Measurements from ENCODE around the gene MYO9B.

The MYO9B gene

DNA sequence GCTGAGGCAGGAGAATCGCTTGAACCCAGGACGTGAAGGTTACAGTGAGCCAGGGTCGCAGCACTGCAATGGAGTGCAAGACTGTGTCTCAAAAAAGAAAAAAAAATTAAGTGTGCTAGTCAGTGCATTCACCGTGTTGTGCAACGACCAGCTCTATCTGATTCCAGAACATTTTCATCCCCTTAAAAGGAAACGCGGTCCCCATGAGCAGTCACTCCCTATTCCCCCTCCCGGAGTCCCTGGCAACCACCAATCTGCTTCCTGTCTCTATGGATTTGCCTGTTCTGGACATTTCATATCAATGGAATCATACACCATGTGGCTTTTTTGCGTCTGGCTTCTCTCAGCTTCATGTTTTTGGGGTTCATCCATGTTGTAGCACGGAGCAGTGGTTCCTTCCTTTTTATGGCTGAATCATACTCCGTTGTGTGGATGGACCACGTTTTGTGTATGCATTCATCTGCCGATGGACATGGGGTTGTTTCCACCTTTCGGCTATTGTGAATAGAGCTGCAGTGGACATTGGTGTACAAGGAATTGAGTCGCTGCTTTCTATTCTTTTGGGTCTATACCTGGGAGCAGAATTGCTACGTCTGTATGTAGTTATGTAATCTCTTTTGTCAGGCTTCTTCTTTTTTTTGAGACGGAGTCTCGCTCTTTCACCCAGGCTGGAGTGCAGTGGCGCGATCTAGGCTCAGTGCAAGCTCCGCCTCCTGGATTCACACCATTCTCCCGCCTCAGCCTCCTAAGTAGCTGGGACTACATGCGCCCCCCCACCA is 19.8 kb downstream of the MYO9B start:
- Histone ChIP-seq H3K9ac (ENCODE audit: low read length) (no peak overlapping the region), H3K27ac (ENCODE audit: low read length) (no peak overlapping the region), H2AFZ (ENCODE audit: low read depth, low read length) (no peak overlapping the region), H3K4me1 (ENCODE audit: low read length) (peaks cover 25% of the 10 kb centered on the region), H3K27me3 (ENCODE audit: low read depth, low read length) (no peaks in the 10 kb centered on the region), H4K20me1 (ENCODE audit: insufficient read depth, low read length) (peaks cover 43% of the 10 kb centered on the region), H3K79me2 (ENCODE audit: low read length) (peaks cover 97% of the 10 kb centered on the region), H3K4me2 (ENCODE audit: low read length) (no peak overlapping the region), H3K36me3 (replicated peaks; ENCODE audit: low read depth, low read length) (peaks cover 30% of the 10 kb centered on the region), H3K4me3 (ENCODE audit: low read length) (no peak overlapping the region), H3K9me3 (ENCODE audit: insufficient read depth, low read length) (0 out of 2 replicates have a peak, but pooled peaks cover 2% of the 10 kb centered on the region)
- TF ChIP-seq, protein P1, sequence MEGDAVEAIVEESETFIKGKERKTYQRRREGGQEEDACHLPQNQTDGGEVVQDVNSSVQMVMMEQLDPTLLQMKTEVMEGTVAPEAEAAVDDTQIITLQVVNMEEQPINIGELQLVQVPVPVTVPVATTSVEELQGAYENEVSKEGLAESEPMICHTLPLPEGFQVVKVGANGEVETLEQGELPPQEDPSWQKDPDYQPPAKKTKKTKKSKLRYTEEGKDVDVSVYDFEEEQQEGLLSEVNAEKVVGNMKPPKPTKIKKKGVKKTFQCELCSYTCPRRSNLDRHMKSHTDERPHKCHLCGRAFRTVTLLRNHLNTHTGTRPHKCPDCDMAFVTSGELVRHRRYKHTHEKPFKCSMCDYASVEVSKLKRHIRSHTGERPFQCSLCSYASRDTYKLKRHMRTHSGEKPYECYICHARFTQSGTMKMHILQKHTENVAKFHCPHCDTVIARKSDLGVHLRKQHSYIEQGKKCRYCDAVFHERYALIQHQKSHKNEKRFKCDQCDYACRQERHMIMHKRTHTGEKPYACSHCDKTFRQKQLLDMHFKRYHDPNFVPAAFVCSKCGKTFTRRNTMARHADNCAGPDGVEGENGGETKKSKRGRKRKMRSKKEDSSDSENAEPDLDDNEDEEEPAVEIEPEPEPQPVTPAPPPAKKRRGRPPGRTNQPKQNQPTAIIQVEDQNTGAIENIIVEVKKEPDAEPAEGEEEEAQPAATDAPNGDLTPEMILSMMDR (IDR thresholded peaks at IDR 0.05; ENCODE audit: low read depth, low read length): no peak
- TF ChIP-seq EZH2phosphoT487 (IDR thresholded peaks at IDR 0.05; ENCODE audit: low read depth): no peak

DNA sequence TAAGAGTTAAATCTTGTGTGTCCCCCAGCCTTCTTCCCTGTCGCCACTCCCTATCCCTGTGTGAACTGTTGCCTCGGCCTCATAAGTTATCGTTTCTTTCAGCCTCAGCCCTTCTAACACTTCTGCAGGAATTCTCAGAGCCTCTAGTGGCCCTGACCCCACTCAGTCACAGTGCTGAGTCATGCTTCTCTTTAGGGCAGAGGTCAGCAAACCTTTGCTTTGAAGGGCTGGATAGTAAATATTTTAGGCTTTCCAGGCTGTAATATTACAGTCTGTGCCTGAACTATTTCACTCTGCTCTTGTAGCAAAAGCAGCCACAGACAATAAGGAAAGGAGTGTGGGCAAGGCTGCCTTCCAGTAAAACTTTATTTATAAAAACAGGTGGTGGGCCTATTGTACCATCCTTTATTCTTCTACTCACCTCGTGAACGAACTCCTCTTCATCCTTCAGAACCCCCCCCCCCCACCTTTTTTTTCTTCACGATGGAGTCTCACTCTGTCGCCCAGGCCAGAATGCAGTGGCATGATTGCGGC is 22.1 kb downstream of the MYO9B start:
- no peaks in the 10 kb centered on the region for H3K27me3 ChIP-seq (ENCODE audit: low read depth, low read length)
- TF ChIP-seq EZH2phosphoT487 (IDR thresholded peaks at IDR 0.05; ENCODE audit: low read depth): no peak
- TF ChIP-seq, protein P1 (IDR thresholded peaks at IDR 0.05; ENCODE audit: low read depth, low read length): no peak
- no peak overlapping the region for H3K9ac ChIP-seq (ENCODE audit: low read length)
- H4K20me1 ChIP-seq (ENCODE audit: insufficient read depth, low read length): peaks cover 43% of the 10 kb centered on the region
- H3K4me2 ChIP-seq (ENCODE audit: low read length): no peak overlapping the region
- H3K4me1 ChIP-seq (ENCODE audit: low read length): peaks cover 2% of the 10 kb centered on the region
- no peak overlapping the region for H2AFZ ChIP-seq (ENCODE audit: low read depth, low read length)
- peaks cover 96% of the 10 kb centered on the region for H3K79me2 ChIP-seq (ENCODE audit: low read length)
- no peak overlapping the region for H3K27ac ChIP-seq (ENCODE audit: low read length)
- peaks cover 35% of the 10 kb centered on the region for H3K36me3 ChIP-seq (replicated peaks; ENCODE audit: low read depth, low read length)
- no peak overlapping the region for H3K4me3 ChIP-seq (ENCODE audit: low read length)
- no peaks in the 10 kb centered on the region for H3K9me3 ChIP-seq (ENCODE audit: insufficient read depth, low read length)

DNA sequence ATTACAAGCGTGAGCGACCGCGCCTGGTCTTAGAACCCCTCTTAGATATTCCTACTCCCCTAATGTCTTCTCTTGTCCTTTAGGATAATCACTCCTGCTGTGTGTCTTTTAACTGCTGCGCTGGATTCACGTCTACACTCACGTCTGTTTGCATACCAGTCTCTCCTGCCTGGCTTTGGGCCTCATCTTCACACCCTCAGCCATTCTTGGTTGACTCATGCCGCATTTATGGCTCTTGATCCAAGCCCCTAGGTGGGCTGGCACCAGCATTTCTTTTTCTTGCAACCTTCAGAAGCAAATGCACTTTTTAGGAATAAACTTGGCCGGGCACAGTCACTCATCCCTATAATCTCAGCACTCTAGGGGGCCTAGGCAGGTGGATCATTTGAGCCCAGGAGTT is 22.7 kb downstream of the MYO9B start:
- peaks cover 5% of the 10 kb centered on the region; the same call in 1 of the 2 replicates for H3K9me3 ChIP-seq (ENCODE audit: insufficient read depth, low read length)
- H4K20me1 ChIP-seq (ENCODE audit: insufficient read depth, low read length): peaks cover 46% of the 10 kb centered on the region
- no peaks in the 10 kb centered on the region for H3K27me3 ChIP-seq (ENCODE audit: low read depth, low read length)
- no peak overlapping the region for H3K4me2 ChIP-seq (ENCODE audit: low read length)
- TF ChIP-seq EZH2phosphoT487 (IDR thresholded peaks at IDR 0.05; ENCODE audit: low read depth): no peak
- TF ChIP-seq, protein P1 (IDR thresholded peaks at IDR 0.05; ENCODE audit: low read depth, low read length): no peak
- H2AFZ ChIP-seq (ENCODE audit: low read depth, low read length): no peak overlapping the region
- H3K79me2 ChIP-seq (ENCODE audit: low read length): peaks cover 96% of the 10 kb centered on the region
- no peak overlapping the region for H3K4me3 ChIP-seq (ENCODE audit: low read length)
- H3K36me3 ChIP-seq (replicated peaks; ENCODE audit: low read depth, low read length): peaks cover 37% of the 10 kb centered on the region
- H3K4me1 ChIP-seq (ENCODE audit: low read length): peaks cover 5% of the 10 kb centered on the region
- H3K27ac ChIP-seq (ENCODE audit: low read length): no peak overlapping the region
- no peak overlapping the region for H3K9ac ChIP-seq (ENCODE audit: low read length)

All from OCI-LY3 (cell line).